Aorta (tissue), 5 donors: ENCODE data around the gene MESD. TPM values are rescaled to one million over a fixed set of nuclear protein-coding genes. Genes with fewer than 3 reads are reported as not detected.

Experiments
- ATAC-seq: fragments of 200-7000 bp; cut with Tn5 transposase; one replicate; pipeline ENCODE4 v1.9.1; 2022; ENCODE audit warnings: moderate library complexity; ENCODE audit not compliant: low FRiP score
- DNase-seq, 2 donors: peaks; one replicate each; pipeline ENCODE4 v3.0.0-alpha.2; 2020
- H3K27ac ChIP-seq, 2 donors: one replicate each; pipeline ENCODE4 v1.5.1; 2013; ENCODE audit warnings: low read length in 2 of 2, mild to moderate bottlenecking in 2 of 2, moderate library complexity in 2 of 2, control low read depth in 1 of 2, inconsistent platforms in 1 of 2, low read depth in 1 of 2
- H3K27me3 ChIP-seq, 2 donors: one replicate each; pipeline ENCODE4 v1.6.1; 2013; ENCODE audit warnings: control low read depth in 1 of 2, low read length in 1 of 2, mild to moderate bottlenecking in 1 of 2, moderate library complexity in 1 of 2; ENCODE audit not compliant: insufficient read depth in 2 of 2, control insufficient read depth in 1 of 2
- H3K36me3 ChIP-seq, 2 donors: one replicate each; pipeline ENCODE4 v1.6.1; 2013; ENCODE audit warnings: control low read depth in 1 of 2, low read length in 1 of 2, mild to moderate bottlenecking in 1 of 2; ENCODE audit not compliant: insufficient read depth in 2 of 2, control insufficient read depth in 1 of 2
- H3K4me1 ChIP-seq, 2 donors: one replicate each; pipeline ENCODE4 v1.6.1; 2013; ENCODE audit warnings: low read length in 2 of 2, control low read depth in 1 of 2, mild to moderate bottlenecking in 1 of 2, moderate library complexity in 1 of 2; ENCODE audit not compliant: insufficient read depth in 2 of 2, control insufficient read depth in 1 of 2
- H3K4me3 ChIP-seq, 2 donors: one replicate each; pipeline ENCODE4 v1.5.1; 2013; ENCODE audit warnings: low read length in 2 of 2, control low read depth in 1 of 2, mild to moderate bottlenecking in 1 of 2
- H3K9me3 ChIP-seq: one replicate; pipeline ENCODE4 v1.6.1; 2013; ENCODE audit warnings: mild to moderate bottlenecking, low read length; ENCODE audit not compliant: control insufficient read depth
- WGBS, 2 donors: extraction: QIAGEN DNeasy Blood & Tissue Kit; methylation state at CpG; one replicate each; pipeline ENCODE4 v1.1.7; 2013; 5-methylcytosine and 5-hydroxymethylcytosine counted together
- intact Hi-C, 2 donors: fragments of 100-400 bp; cut with DNase I; formaldehyde crosslinking; loops; one replicate each; pipeline versions ENCODE4 v1.14.2 to v1.15.0; 2022
- polyA plus RNA-seq, 2 donors: library from polyadenylated mRNA; stranded (reverse); fragments of 200-250 nt; gene quantifications; one replicate each; pipeline ENCODE4 v1.2.3, GENCODE V29; 2013
- total RNA-seq, 2 donors: library from RNA; stranded (reverse); fragmentation: NEBNext Ultra II Directional; extraction: Animal tissue kit (Norgen Biotek cat#: 25700); gene quantifications; one replicate each; pipeline ENCODE4 v1.2.1, GENCODE V29; 2021
- donor health status: healthy with polysubstance abuse.
- donor health status: Bipolar disorder and iron deficiency.
- donor health status: DM: no; HTN: no; CAD: no.
- donor health status: DM: no; HTN: no; CAD: no.
- donor health status: DM: yes; HTN: yes; CAD: no.

MESD gene
- total and polyA plus RNA-seq, 4 donors = 11.2 to 31.0 (median 20.1) TPM

- Histone ChIP-seq H3K27me3 (no peaks in the 10 kb centered on the region), H3K36me3 (peaks cover 0 to 2% of the 10 kb centered on the region in 2 donors), H3K4me1 (peaks cover 0 to 5% of the 10 kb centered on the region in 2 donors), H3K9me3 (no peaks in the 10 kb centered on the region), H3K27ac (no peak overlapping the region), H3K4me3 (peak overlapping the region; percentile 62 to 83)
- no peak for ATAC-seq
- whole genome bisulfite sequencing, 2 donors = 56 to 66% methylated on average over 8 of the region's 8 CpGs
- intact Hi-C loops = no loop called here
- DNase-seq = no peak
Measured at GRCh38 chr15:80988148-80988796, 1.3 kb downstream of the MESD start.

- DNase-seq (no peak), ATAC-seq (no peak)
- Histone ChIP-seq H3K4me1 (peaks cover 0 to 5% of the 10 kb centered on the region in 2 donors), H3K27me3 (no peaks in the 10 kb centered on the region), H3K36me3 (peaks cover 0 to 2% of the 10 kb centered on the region in 2 donors), H3K4me3 (no peak overlapping the region), H3K9me3 (no peaks in the 10 kb centered on the region), H3K27ac (no peak overlapping the region)
- intact Hi-C loops = no loop called here
- WGBS, 2 donors = 90 to 94% methylated on average over 1 of the region's 1 CpG
Measured at GRCh38 chr15:80986487-80986886, 3.1 kb downstream of the MESD start.

GRCh38 chr15:80985981-80986380, 3.6 kb downstream of the MESD start:
- ATAC-seq (no peak), DNase-seq (no peak)
- H3K9me3 ChIP-seq = no peaks in the 10 kb centered on the region
- 82 to 87% methylated on average over 5 of the region's 5 CpGs for WGBS, 2 donors
- intact Hi-C loops = no loop called here
- H3K4me1 ChIP-seq = peaks cover 0 to 5% of the 10 kb centered on the region in 2 donors
- no peak overlapping the region for H3K4me3 ChIP-seq
- peaks cover 0 to 2% of the 10 kb centered on the region in 2 donors for H3K36me3 ChIP-seq
- H3K27me3 ChIP-seq = no peaks in the 10 kb centered on the region
- no peak overlapping the region for H3K27ac ChIP-seq

GRCh38 chr15:80984856-80985255, 4.8 kb downstream of the MESD start:
- Histone ChIP-seq H3K27me3 (no peaks in the 10 kb centered on the region), H3K4me3 (no peak overlapping the region), H3K4me1 (peaks cover 0 to 5% of the 10 kb centered on the region in 2 donors), H3K9me3 (no peaks in the 10 kb centered on the region), H3K27ac (no peak overlapping the region), H3K36me3 (peaks cover 0 to 2% of the 10 kb centered on the region in 2 donors)
- intact Hi-C loops = no loop called here
- no peak for DNase-seq
- ATAC-seq = no peak
- 79 to 82% methylated on average over 9 of the region's 9 CpGs for WGBS, 2 donors

GRCh38 chr15:80982839-80983238, 6.8 kb downstream of the MESD start:
- H3K4me1 ChIP-seq = no peaks in the 10 kb centered on the region
- no peak for ATAC-seq

GRCh38 chr15:80982205-80982604, 7.4 kb downstream of the MESD start:
- H3K4me3 ChIP-seq = no peak overlapping the region
- no peaks in the 10 kb centered on the region for H3K4me1 ChIP-seq
- intact Hi-C loops = no loop called here
- 82 to 86% methylated on average over 2 of the region's 2 CpGs for WGBS, 2 donors
- peaks cover 0 to 2% of the 10 kb centered on the region in 2 donors for H3K36me3 ChIP-seq
- DNase-seq (no peak), ATAC-seq (no peak)
- H3K9me3 ChIP-seq = no peaks in the 10 kb centered on the region
- no peaks in the 10 kb centered on the region for H3K27me3 ChIP-seq
- H3K27ac ChIP-seq = no peak overlapping the region

More at GRCh38 chr15:80982839-80983238, 6.8 kb downstream of the MESD start:
- peaks cover 0 to 2% of the 10 kb centered on the region in 2 donors for H3K36me3 ChIP-seq
- no peak overlapping the region for H3K4me3 ChIP-seq
- H3K27me3 ChIP-seq = no peaks in the 10 kb centered on the region
- H3K9me3 ChIP-seq = no peaks in the 10 kb centered on the region
- intact Hi-C loops = no loop called here
- WGBS, 2 donors = 90 to 92% methylated on average over 5 of the region's 5 CpGs
- no peak overlapping the region for H3K27ac ChIP-seq
- no peak for DNase-seq

GRCh38 chr15:80979538-80980200, 9.9 kb downstream of the MESD start:
- Histone ChIP-seq H3K4me3 (no peak overlapping the region), H3K27me3 (no peaks in the 10 kb centered on the region), H3K4me1 (no peaks in the 10 kb centered on the region), H3K9me3 (no peaks in the 10 kb centered on the region), H3K36me3 (no peaks in the 10 kb centered on the region), H3K27ac (no peak overlapping the region)
- ATAC-seq = no peak
- DNase-seq = no peak
- intact Hi-C loops = loop anchor here (10.0 kb wide), 2 partner anchors 285 kb away; partner anchors contain the start of gene ABHD17C (in 2 of the 2)
- WGBS, 2 donors = 83 to 87% methylated on average over 8 of the region's 8 CpGs

GRCh38 chr15:80978685-80979329, 10.8 kb downstream of the MESD start:
- ATAC-seq = no peak
- H3K4me1 ChIP-seq = no peaks in the 10 kb centered on the region
- no peak overlapping the region for H3K27ac ChIP-seq
- 91 to 95% methylated on average over 7 of the region's 7 CpGs for WGBS, 2 donors
- H3K27me3 ChIP-seq = no peaks in the 10 kb centered on the region
- intact Hi-C loops = loop anchor here (10.0 kb wide), 2 partner anchors 284 to 286 kb away; partner anchors contain the start of gene ABHD17C (in 2 of the 2)
- no peaks in the 10 kb centered on the region for H3K36me3 ChIP-seq
- no peak overlapping the region for H3K4me3 ChIP-seq
- no peaks in the 10 kb centered on the region for H3K9me3 ChIP-seq
- DNase-seq = no peak
